ENCODE measurements around the gene DNMT1. TPM values are rescaled to one million over a fixed set of nuclear protein-coding genes. Genes with fewer than 3 reads are reported as not detected.

The DNMT1 gene
- total RNA-seq, 1 experiment from 2014 or later, result 117 TPM

DNA sequence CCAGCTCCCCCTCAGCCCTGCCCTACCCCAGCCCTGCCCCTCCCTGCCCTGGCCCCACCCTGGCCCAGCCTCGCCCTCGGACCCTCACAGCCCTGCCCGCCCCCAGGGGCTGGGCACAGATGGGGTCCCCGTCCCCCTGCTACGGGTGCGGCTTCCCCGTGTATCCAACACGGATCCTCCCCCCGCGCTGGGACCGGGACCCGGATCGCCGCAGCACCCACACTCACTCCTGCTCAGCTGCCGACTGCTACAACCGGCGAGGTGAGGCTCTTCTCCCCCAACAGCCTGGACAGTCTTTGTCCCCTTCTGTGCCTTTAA is 103.4 kb downstream of the DNMT1 start:
- no peak overlapping the region for H3K4me3 ChIP-seq
- CTCF ChIA-PET, result no interaction called here
- no peaks in the 10 kb centered on the region for H3K9me3 ChIP-seq (ENCODE audit: insufficient read depth, low read depth)
- no peaks in the 10 kb centered on the region for H3K79me2 ChIP-seq (ENCODE audit: low read depth)
- no peak for DNase-seq
- POLR2A ChIA-PET (ENCODE audit: unreplicated experiment), result no interaction called here
- H2AFZ ChIP-seq, result no peak overlapping the region
- H3F3A ChIP-seq (ENCODE audit: insufficient read depth, low read depth), result peaks cover 27% of the 10 kb centered on the region; the same call in 1 of the 2 replicates
- no TSS peak for BruUV-seq (replicated peaks)
- H3K9me2 ChIP-seq (ENCODE audit: insufficient read depth), result no peaks in the 10 kb centered on the region
- no peaks in the 10 kb centered on the region for H3K36me3 ChIP-seq (ENCODE audit: low read depth)
- H3K4me1 ChIP-seq (replicated peaks; ENCODE audit: insufficient read depth), result peaks cover 7% of the 10 kb centered on the region
- intact Hi-C loops (cut with micrococcal nuclease; ENCODE audit: unreplicated experiment), result no loop called here
- no peak overlapping the region for H3K4me2 ChIP-seq
- no peaks in the 10 kb centered on the region for H3K27me3 ChIP-seq (ENCODE audit: insufficient read depth, low read depth)
- TF ChIP-seq EZH2 (IDR thresholded peaks at IDR 0.05; ENCODE audit: low read depth) (no peak), CTCF (conservative IDR thresholded peaks at IDR 0.05) (no peak)
- H3K27ac ChIP-seq, result no peak overlapping the region
- no peaks in the 10 kb centered on the region for H4K20me1 ChIP-seq (ENCODE audit: insufficient read depth)

GRCh38 chr19:10089801-10090375 is 104.9 kb downstream of the DNMT1 start:
- intact Hi-C loops (cut with micrococcal nuclease; ENCODE audit: unreplicated experiment), result no loop called here
- no peaks in the 10 kb centered on the region for H3K9me3 ChIP-seq (ENCODE audit: insufficient read depth, low read depth)
- no peaks in the 10 kb centered on the region for H3K9me2 ChIP-seq (ENCODE audit: insufficient read depth)
- H3K79me2 ChIP-seq (ENCODE audit: low read depth), result no peaks in the 10 kb centered on the region
- DNase-seq, result no peak
- H3K4me3 ChIP-seq, result no peak overlapping the region
- CTCF ChIA-PET, result no interaction called here
- no peak overlapping the region for H3K4me2 ChIP-seq
- BruUV-seq (replicated peaks), result no TSS peak
- no peak overlapping the region for H2AFZ ChIP-seq
- TF ChIP-seq EZH2 (IDR thresholded peaks at IDR 0.05; ENCODE audit: low read depth) (no peak), CTCF (conservative IDR thresholded peaks at IDR 0.05) (no peak)
- H4K20me1 ChIP-seq (ENCODE audit: insufficient read depth), result no peaks in the 10 kb centered on the region
- POLR2A ChIA-PET (ENCODE audit: unreplicated experiment), result no interaction called here
- no peaks in the 10 kb centered on the region for H3K27me3 ChIP-seq (ENCODE audit: insufficient read depth, low read depth)
- H3K4me1 ChIP-seq (replicated peaks; ENCODE audit: insufficient read depth), result no peaks in the 10 kb centered on the region
- peaks cover 19% of the 10 kb centered on the region; the same call in 1 of the 2 replicates for H3F3A ChIP-seq (ENCODE audit: insufficient read depth, low read depth)
- no peaks in the 10 kb centered on the region for H3K36me3 ChIP-seq (ENCODE audit: low read depth)
- H3K27ac ChIP-seq, result no peak overlapping the region

- Histone ChIP-seq H2AFZ (no peak overlapping the region), H3K4me3 (no peak overlapping the region), H3K27me3 (ENCODE audit: insufficient read depth, low read depth) (no peaks in the 10 kb centered on the region), H4K20me1 (ENCODE audit: insufficient read depth) (no peaks in the 10 kb centered on the region), H3K4me1 (replicated peaks; ENCODE audit: insufficient read depth) (no peaks in the 10 kb centered on the region), H3K79me2 (ENCODE audit: low read depth) (no peaks in the 10 kb centered on the region), H3K4me2 (no peak overlapping the region), H3K36me3 (ENCODE audit: low read depth) (no peaks in the 10 kb centered on the region), H3K9me3 (ENCODE audit: insufficient read depth, low read depth) (no peaks in the 10 kb centered on the region), H3K27ac (no peak overlapping the region), H3K9me2 (ENCODE audit: insufficient read depth) (no peaks in the 10 kb centered on the region), H3F3A (ENCODE audit: insufficient read depth, low read depth) (peaks cover 23% of the 10 kb centered on the region; the same call in 1 of the 2 replicates)
- ChIA-PET CTCF (no interaction called here), POLR2A (ENCODE audit: unreplicated experiment) (no interaction called here)
- TF ChIP-seq CTCF (conservative IDR thresholded peaks at IDR 0.05) (no peak), EZH2 (IDR thresholded peaks at IDR 0.05; ENCODE audit: low read depth) (no peak)
- intact Hi-C loops (cut with micrococcal nuclease; ENCODE audit: unreplicated experiment), result no loop called here
- no TSS peak for BruUV-seq (replicated peaks)
- DNase-seq, result no peak
Observed at GRCh38 chr19:10088949-10089554, 105.7 kb downstream of the DNMT1 start.
